ENCODE measurements around the gene C8A.

Gene C8A

DNA sequence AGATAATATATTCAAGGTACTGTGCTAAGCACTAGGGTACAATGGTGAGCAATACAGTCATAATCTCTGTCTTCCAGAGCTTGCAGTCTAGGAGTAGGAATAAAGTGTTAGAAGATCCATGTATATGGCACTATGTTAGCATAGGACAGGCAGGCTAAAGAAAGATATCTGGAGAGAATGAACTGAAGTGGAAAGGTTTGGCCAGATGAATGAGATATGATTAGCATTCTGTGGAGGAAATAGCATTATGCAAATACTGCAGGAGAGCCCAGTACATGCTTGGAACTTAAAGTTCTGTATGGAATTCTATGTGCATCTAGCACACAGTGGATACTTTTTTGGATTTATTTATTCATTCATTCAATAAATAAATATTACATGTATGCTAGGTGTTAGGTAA lies 4.7 kb downstream of the C8A start:
- no peak overlapping the region for H3K27ac ChIP-seq (ENCODE audit: low read depth, low read length, severe bottlenecking)
- no peaks in the 10 kb centered on the region for H3K9me3 ChIP-seq (ENCODE audit: control insufficient read depth, low read length)
- no peak overlapping the region for H3K4me3 ChIP-seq (ENCODE audit: extremely low read depth, insufficient read depth, low read length, poor library complexity, severe bottlenecking)
- no peaks in the 10 kb centered on the region for H3K36me3 ChIP-seq (ENCODE audit: control insufficient read depth, insufficient read depth, low read length)
- H3K4me1 ChIP-seq (ENCODE audit: control insufficient read depth, insufficient read depth, low read length, poor library complexity, severe bottlenecking) = no peaks in the 10 kb centered on the region

DNA sequence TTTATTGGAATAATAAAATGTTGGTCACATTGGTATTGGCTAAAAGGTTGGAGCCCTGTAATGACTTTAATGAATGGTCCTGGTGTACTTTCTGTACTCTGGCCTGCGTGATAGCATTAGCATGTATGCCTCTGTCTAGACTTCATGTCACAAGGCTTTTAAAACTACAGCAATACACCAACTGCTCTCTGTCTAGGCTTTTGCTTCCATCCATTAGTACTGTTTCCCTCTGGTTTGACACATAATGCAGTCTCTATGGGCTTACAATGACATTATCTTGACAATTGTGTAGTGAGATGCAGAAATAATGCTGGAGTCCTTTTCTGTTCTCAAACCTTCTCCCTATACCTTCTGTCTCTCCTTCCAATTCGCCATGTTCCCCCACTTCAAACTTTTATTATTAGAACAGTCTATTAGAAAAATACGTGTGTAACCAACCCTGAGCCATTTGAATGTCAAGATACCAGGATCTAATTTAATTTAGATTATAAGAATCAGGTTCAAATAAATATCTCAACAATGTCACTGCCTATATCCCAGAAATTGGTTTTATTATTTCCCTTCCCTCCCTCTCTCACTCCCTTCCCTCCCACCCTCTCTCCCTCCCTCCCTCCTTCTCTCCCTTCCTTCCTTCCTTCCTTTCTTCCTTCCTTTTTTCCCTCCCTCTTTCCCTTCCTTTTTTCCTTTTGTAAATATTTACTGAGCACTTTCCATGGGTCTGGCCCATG lies 8.8 kb downstream of the C8A start:
- Histone ChIP-seq H3K4me1 (ENCODE audit: control insufficient read depth, insufficient read depth, low read length, poor library complexity, severe bottlenecking) (no peaks in the 10 kb centered on the region), H3K4me3 (ENCODE audit: extremely low read depth, insufficient read depth, low read length, poor library complexity, severe bottlenecking) (no peak overlapping the region), H3K27ac (ENCODE audit: low read depth, low read length, severe bottlenecking) (no peak overlapping the region), H3K9me3 (ENCODE audit: control insufficient read depth, low read length) (no peaks in the 10 kb centered on the region), H3K36me3 (ENCODE audit: control insufficient read depth, insufficient read depth, low read length) (no peaks in the 10 kb centered on the region)
- 78 to 88% methylated on average over 1 of the region's 3 CpGs for WGBS, 2 experiments (ENCODE audit: insufficient coverage in 2 of 2)

DNA sequence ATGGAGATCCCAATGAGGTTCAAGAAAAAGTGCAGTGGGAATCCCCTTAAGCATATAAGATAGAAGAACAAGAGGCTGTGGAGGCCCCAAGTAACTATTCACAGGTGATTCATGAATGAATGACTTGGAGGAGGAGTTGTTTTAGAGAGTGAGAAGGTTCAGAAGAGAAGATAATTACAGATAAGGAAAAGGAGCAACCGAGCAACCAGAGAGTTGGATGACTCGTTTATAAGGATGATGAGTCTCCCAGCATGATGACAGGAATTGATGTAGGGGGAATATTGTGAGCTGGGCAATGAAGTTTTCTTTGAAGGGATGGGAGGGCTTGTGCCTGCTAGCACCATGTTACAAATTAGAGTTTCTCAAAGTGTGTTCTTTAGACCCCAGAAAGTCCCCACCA lies 9.8 kb downstream of the C8A start:
- Histone ChIP-seq H3K9me3 (ENCODE audit: control insufficient read depth, low read length) (no peaks in the 10 kb centered on the region), H3K27ac (ENCODE audit: low read depth, low read length, severe bottlenecking) (no peak overlapping the region), H3K36me3 (ENCODE audit: control insufficient read depth, insufficient read depth, low read length) (no peaks in the 10 kb centered on the region), H3K4me1 (ENCODE audit: control insufficient read depth, insufficient read depth, low read length, poor library complexity, severe bottlenecking) (no peaks in the 10 kb centered on the region), H3K4me3 (ENCODE audit: extremely low read depth, insufficient read depth, low read length, poor library complexity, severe bottlenecking) (no peak overlapping the region)
- 58 to 69% methylated on average over 2 of the region's 2 CpGs for WGBS, 2 experiments (ENCODE audit: insufficient coverage in 2 of 2)

DNA sequence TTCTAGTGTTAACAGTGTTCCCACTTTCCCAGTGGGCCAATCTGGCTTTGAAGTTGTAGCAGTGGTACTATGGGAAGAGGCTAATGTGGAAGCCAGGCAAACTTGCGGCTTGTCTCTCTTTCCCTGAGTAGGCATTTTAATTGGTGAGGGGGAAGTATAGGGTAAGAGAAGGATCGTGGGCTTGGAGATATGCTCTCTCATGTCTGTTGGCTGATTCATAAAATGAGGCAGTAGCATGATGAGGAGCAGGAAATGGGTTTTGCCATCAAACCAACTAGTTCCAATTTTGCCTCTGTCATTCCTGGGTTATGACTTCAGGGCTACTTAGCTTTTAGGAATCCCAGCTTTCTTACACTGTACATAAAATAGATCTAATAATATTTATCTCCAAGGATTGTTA lies 12.1 kb downstream of the C8A start:
- Histone ChIP-seq H3K36me3 (ENCODE audit: control insufficient read depth, insufficient read depth, low read length) (no peaks in the 10 kb centered on the region), H3K4me1 (ENCODE audit: control insufficient read depth, insufficient read depth, low read length, poor library complexity, severe bottlenecking) (no peaks in the 10 kb centered on the region), H3K9me3 (ENCODE audit: control insufficient read depth, low read length) (no peaks in the 10 kb centered on the region), H3K27ac (ENCODE audit: low read depth, low read length, severe bottlenecking) (no peak overlapping the region), H3K4me3 (ENCODE audit: extremely low read depth, insufficient read depth, low read length, poor library complexity, severe bottlenecking) (no peak overlapping the region)
- WGBS, 2 experiments (ENCODE audit: insufficient coverage in 2 of 2) = 75% methylated on average over 1 of the region's 2 CpGs; no CpG with 5 or more reads in 1 of the 2 experiments

DNA sequence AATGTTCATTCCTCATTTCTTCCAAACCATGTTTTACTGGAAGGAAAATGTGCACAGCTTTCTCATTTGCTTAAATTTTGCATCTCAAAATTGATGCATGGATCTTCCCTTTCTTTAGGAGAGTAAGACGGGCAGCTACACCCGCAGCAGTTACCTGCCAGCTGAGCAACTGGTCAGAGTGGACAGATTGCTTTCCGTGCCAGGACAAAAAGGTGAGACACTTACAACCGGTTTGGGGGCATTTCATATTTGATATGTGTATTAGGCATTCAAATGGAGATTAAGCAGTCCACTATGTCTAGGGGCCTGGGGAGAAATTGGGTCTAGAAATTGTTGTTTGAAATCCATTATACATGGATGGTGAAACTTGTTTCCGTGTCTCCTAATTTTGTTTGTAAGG lies 12.9 kb downstream of the C8A start:
- Histone ChIP-seq H3K4me3 (ENCODE audit: extremely low read depth, insufficient read depth, low read length, poor library complexity, severe bottlenecking) (no peak overlapping the region), H3K27ac (ENCODE audit: low read depth, low read length, severe bottlenecking) (no peak overlapping the region), H3K4me1 (ENCODE audit: control insufficient read depth, insufficient read depth, low read length, poor library complexity, severe bottlenecking) (no peaks in the 10 kb centered on the region), H3K9me3 (ENCODE audit: control insufficient read depth, low read length) (no peaks in the 10 kb centered on the region), H3K36me3 (ENCODE audit: control insufficient read depth, insufficient read depth, low read length) (no peaks in the 10 kb centered on the region)
- 91 to 92% methylated on average over 4 to 5 of the region's 5 CpGs for WGBS, 2 experiments (ENCODE audit: insufficient coverage in 2 of 2)

DNA sequence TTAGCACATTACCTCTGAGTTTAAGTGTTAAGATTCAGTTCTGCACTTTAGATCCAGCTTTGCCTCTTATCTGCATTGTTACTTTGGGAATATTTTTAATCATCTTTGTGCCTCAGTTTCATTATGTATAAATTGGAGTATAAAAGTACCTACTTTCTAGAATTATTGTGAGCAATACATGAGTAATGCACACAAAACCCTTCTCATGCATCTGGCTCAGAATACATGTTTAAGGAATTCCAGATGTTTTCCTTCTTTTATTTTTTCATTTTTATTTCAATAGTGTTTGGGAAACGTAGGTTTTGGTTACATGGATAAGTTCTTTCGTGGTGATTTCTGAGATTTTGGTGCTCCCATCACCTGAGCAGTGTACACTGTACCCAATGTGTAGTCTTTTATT lies 14.2 kb downstream of the C8A start:
- H3K27ac ChIP-seq (ENCODE audit: low read depth, low read length, severe bottlenecking) = no peak overlapping the region

DNA sequence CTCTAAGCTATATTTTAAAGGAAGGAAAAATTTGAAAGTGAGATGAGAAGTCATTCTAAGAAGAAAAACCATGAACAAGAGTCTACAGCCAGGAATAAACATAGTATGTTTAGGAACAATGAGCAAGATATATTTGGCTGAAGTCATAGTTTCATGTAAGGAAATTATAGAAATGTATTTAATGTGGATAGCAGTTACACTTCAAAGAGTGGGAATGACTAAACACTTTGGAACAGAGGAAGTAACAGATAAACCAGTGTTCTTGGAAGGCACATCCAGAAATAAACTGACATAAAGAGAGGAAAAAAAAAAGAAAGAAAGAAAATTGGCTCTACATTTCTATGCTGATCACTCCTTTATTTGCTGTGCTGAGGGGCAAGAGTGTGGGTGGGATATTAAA lies 18.0 kb downstream of the C8A start:
- H3K4me1 ChIP-seq (ENCODE audit: control insufficient read depth, insufficient read depth, low read length, poor library complexity, severe bottlenecking) = no peaks in the 10 kb centered on the region
- H3K36me3 ChIP-seq (ENCODE audit: control insufficient read depth, insufficient read depth, low read length) = no peaks in the 10 kb centered on the region
- no peaks in the 10 kb centered on the region for H3K9me3 ChIP-seq (ENCODE audit: control insufficient read depth, low read length)
- H3K4me3 ChIP-seq (ENCODE audit: extremely low read depth, insufficient read depth, low read length, poor library complexity, severe bottlenecking) = no peak overlapping the region
- no peak overlapping the region for H3K27ac ChIP-seq (ENCODE audit: low read depth, low read length, severe bottlenecking)

More for the DNA sequence above, 14.2 kb downstream of the C8A start:
- Histone ChIP-seq H3K36me3 (ENCODE audit: control insufficient read depth, insufficient read depth, low read length) (no peaks in the 10 kb centered on the region), H3K4me1 (ENCODE audit: control insufficient read depth, insufficient read depth, low read length, poor library complexity, severe bottlenecking) (no peaks in the 10 kb centered on the region), H3K4me3 (ENCODE audit: extremely low read depth, insufficient read depth, low read length, poor library complexity, severe bottlenecking) (no peak overlapping the region), H3K9me3 (ENCODE audit: control insufficient read depth, low read length) (no peaks in the 10 kb centered on the region)
- WGBS, 2 experiments (ENCODE audit: insufficient coverage in 2 of 2) = no CpG with 5 or more reads among the region's 2 CpGs

DNA sequence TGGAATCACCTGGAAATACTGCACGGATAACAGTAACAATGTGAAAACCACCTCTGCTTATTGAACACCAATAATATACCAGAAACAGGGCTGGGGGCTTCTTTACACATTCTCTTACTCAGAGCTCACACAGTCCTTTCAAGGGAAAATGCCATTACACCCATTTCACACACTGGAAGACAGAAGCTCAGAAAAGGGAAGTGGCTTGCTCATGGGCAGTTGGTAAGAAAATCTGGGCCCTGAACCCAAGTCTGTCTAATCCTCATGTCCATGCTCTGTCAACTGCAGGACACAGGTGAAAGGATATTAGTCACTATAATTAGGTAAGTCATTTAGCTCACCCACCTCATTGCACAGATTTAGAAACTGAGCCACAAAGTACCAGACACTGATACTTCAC lies 18.6 kb downstream of the C8A start:
- H3K27ac ChIP-seq (ENCODE audit: low read depth, low read length, severe bottlenecking) = no peak overlapping the region
- no peaks in the 10 kb centered on the region for H3K36me3 ChIP-seq (ENCODE audit: control insufficient read depth, insufficient read depth, low read length)
- no peaks in the 10 kb centered on the region for H3K4me1 ChIP-seq (ENCODE audit: control insufficient read depth, insufficient read depth, low read length, poor library complexity, severe bottlenecking)
- H3K4me3 ChIP-seq (ENCODE audit: extremely low read depth, insufficient read depth, low read length, poor library complexity, severe bottlenecking) = no peak overlapping the region
- 100% methylated on average over 1 of the region's 1 CpG; no CpG with 5 or more reads in 1 of the 2 experiments for WGBS, 2 experiments (ENCODE audit: insufficient coverage in 2 of 2)
- H3K9me3 ChIP-seq (ENCODE audit: control insufficient read depth, low read length) = no peaks in the 10 kb centered on the region

DNA sequence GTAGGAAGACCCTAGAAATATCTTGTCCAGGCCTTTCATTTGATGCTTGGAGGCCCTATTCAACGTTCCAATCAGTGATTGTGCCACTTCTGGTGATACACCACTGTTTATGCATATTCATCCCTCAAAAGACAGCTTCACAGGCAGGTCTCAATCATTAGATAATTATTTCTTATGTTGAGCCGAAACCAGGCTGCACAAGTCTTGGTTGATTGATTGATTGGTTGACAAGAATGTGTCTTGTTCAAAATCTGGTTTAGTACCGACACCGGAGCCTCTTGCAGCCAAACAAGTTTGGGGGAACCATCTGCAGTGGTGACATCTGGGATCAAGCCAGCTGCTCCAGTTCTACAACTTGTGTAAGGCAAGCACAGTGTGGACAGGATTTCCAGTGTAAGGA lies 20.1 kb downstream of the C8A start:
- no peaks in the 10 kb centered on the region for H3K4me1 ChIP-seq (ENCODE audit: control insufficient read depth, insufficient read depth, low read length, poor library complexity, severe bottlenecking)
- H3K36me3 ChIP-seq (ENCODE audit: control insufficient read depth, insufficient read depth, low read length) = no peaks in the 10 kb centered on the region
- 100% methylated on average over 2 to 4 of the region's 4 CpGs for WGBS, 2 experiments (ENCODE audit: insufficient coverage in 2 of 2)
- no peaks in the 10 kb centered on the region for H3K9me3 ChIP-seq (ENCODE audit: control insufficient read depth, low read length)
- no peak overlapping the region for H3K27ac ChIP-seq (ENCODE audit: low read depth, low read length, severe bottlenecking)
- no peak overlapping the region for H3K4me3 ChIP-seq (ENCODE audit: extremely low read depth, insufficient read depth, low read length, poor library complexity, severe bottlenecking)

DNA sequence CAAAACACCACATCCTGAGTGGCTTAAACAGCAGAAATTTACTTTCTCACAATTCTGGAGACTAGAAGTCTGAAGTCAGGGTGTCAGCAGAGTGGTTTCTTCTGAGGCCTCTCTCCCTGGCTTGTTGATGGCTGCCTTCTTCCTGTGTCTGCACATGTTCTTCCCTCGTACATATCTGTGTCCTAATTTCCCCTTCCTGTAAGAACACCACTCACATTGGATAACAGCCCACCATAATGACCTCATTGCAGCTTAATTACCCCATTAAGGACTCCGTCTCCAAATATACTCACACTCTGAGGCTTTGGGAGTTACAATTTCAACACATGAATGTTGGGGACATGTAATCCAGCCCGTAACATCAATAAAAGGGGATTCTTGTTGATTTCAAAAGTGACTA lies 23.4 kb downstream of the C8A start:
- WGBS, 2 experiments (ENCODE audit: insufficient coverage in 2 of 2) = 78 to 92% methylated on average over 1 to 2 of the region's 3 CpGs
- H3K9me3 ChIP-seq (ENCODE audit: control insufficient read depth, low read length) = no peaks in the 10 kb centered on the region
- H3K27ac ChIP-seq (ENCODE audit: low read depth, low read length, severe bottlenecking) = no peak overlapping the region
- H3K4me1 ChIP-seq (ENCODE audit: control insufficient read depth, insufficient read depth, low read length, poor library complexity, severe bottlenecking) = no peaks in the 10 kb centered on the region
- H3K36me3 ChIP-seq (ENCODE audit: control insufficient read depth, insufficient read depth, low read length) = no peaks in the 10 kb centered on the region
- no peak overlapping the region for H3K4me3 ChIP-seq (ENCODE audit: extremely low read depth, insufficient read depth, low read length, poor library complexity, severe bottlenecking)

DNA sequence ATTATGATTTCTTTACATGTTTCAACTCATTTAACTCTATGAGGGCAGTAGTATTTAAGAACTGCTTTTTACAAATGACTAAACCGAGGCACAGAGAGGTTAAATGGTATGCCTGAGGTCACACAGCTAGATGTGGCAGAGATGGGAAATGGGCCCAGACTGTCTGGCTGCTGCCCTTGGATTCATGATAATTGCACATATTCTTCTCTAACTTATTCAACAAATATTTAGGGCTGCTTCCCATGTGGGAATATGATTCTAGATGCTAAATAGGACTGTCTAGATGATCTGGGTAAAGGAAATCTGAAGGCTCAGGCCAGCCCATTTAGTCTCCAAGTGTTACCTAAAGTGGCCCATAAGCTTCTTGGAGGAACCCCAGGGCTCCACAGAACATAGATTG lies 26.2 kb downstream of the C8A start:
- Histone ChIP-seq H3K4me1 (ENCODE audit: control insufficient read depth, insufficient read depth, low read length, poor library complexity, severe bottlenecking) (no peaks in the 10 kb centered on the region), H3K9me3 (ENCODE audit: control insufficient read depth, low read length) (no peaks in the 10 kb centered on the region), H3K27ac (ENCODE audit: low read depth, low read length, severe bottlenecking) (no peak overlapping the region), H3K4me3 (ENCODE audit: extremely low read depth, insufficient read depth, low read length, poor library complexity, severe bottlenecking) (no peak overlapping the region), H3K36me3 (ENCODE audit: control insufficient read depth, insufficient read depth, low read length) (no peaks in the 10 kb centered on the region)
- 100% methylated on average over 1 of the region's 1 CpG; no CpG with 5 or more reads in 1 of the 2 experiments for WGBS, 2 experiments (ENCODE audit: insufficient coverage in 2 of 2)

Measured in mesodermal cell (in vitro differentiated cells).